ENCODE measurements around the gene EPHB3. TPM values are rescaled to one million over a fixed set of nuclear protein-coding genes. Genes with fewer than 3 reads are reported as not detected.

The EPHB3 gene
- total RNA-seq, 1 donor from 2014 or later = 44.7 TPM

- ATAC-seq = no peak
Measured at GRCh38 chr3:184564685-184565385, 3.2 kb downstream of the EPHB3 start.

GRCh38 chr3:184565421-184566211, 4.0 kb downstream of the EPHB3 start:
- peak; percentile 58 for ATAC-seq

GRCh38 chr3:184566441-184567414, 5.1 kb downstream of the EPHB3 start:
- peak; percentile 75 for ATAC-seq

- no peak for ATAC-seq
Measured at GRCh38 chr3:184567946-184568559, 6.5 kb downstream of the EPHB3 start.

GRCh38 chr3:184568560-184568923, 7.0 kb downstream of the EPHB3 start:
- no peak for ATAC-seq

GRCh38 chr3:184568924-184569829, 7.6 kb downstream of the EPHB3 start:
- ATAC-seq = peak; percentile 37

GRCh38 chr3:184570035-184570434, 8.4 kb downstream of the EPHB3 start:
- ATAC-seq = no peak

- no peak for ATAC-seq
Measured at GRCh38 chr3:184570489-184570888, 8.9 kb downstream of the EPHB3 start.

GRCh38 chr3:184571750-184572377, 10.3 kb downstream of the EPHB3 start:
- no peak for ATAC-seq

- no peak for ATAC-seq
Measured at GRCh38 chr3:184572633-184573270, 11.2 kb downstream of the EPHB3 start.

GRCh38 chr3:184574515-184575417, 13.2 kb downstream of the EPHB3 start:
- no peak for ATAC-seq

GRCh38 chr3:184575701-184576100, 14.1 kb downstream of the EPHB3 start:
- ATAC-seq = no peak

- ATAC-seq = no peak
Measured at GRCh38 chr3:184576457-184577240, 15.1 kb downstream of the EPHB3 start.

GRCh38 chr3:184577546-184577945, 16.0 kb downstream of the EPHB3 start:
- ATAC-seq = no peak

GRCh38 chr3:184578218-184578617, 16.6 kb downstream of the EPHB3 start:
- ATAC-seq = no peak

GRCh38 chr3:184578822-184579221, 17.2 kb downstream of the EPHB3 start:
- no peak for ATAC-seq

GRCh38 chr3:184579513-184579912, 17.9 kb downstream of the EPHB3 start:
- ATAC-seq = no peak

GRCh38 chr3:184580376-184580775, 18.8 kb downstream of the EPHB3 start:
- ATAC-seq = no peak

Measured in esophagus mucosa (tissue), 1 donor.